GM13976 (cell line): Measurements from ENCODE around the gene SAP130.

Source experiments
- DNase-seq: peaks from one replicate; pipeline ENCODE4 v3.0.0; 2012; ENCODE audit warnings: low spot score
- CTCF ChIP-seq: IDR thresholded peaks from 2 replicates; pipeline ENCODE4 v1.5.1; 2012; ENCODE audit warnings: borderline replicate concordance, mild to moderate bottlenecking; ENCODE audit not compliant: insufficient read depth; ENCODE audit errors: extremely low read depth, missing control alignments, control extremely low read depth
- in situ Hi-C: fragments of 300-500 bp; cut with MboI; formaldehyde crosslinking; loops from one replicate; pipeline ENCODE4 v1.12.0; 2022; ENCODE audit warnings: low sequenced_read_pairs, mixed read lengths, inconsistent platforms; ENCODE audit not compliant: unreplicated experiment

The SAP130 gene

GRCh38 chr2:127991742-127992141 is 36.1 kb downstream of the SAP130 start:
- in situ Hi-C loops = no loop called here
- DNase-seq = no peak
- TF ChIP-seq CTCF = no peak

- no peak for DNase-seq
- in situ Hi-C loops = no loop called here
- no peak for TF ChIP-seq CTCF
Observed at GRCh38 chr2:127986548-127987079, 41.2 kb downstream of the SAP130 start.

GRCh38 chr2:127985735-127986134 is 42.1 kb downstream of the SAP130 start:
- no peak for TF ChIP-seq CTCF
- in situ Hi-C loops = no loop called here
- no peak for DNase-seq

- in situ Hi-C loops = no loop called here
- TF ChIP-seq CTCF = no peak
- DNase-seq = no peak
Observed at GRCh38 chr2:127985026-127985734, 42.7 kb downstream of the SAP130 start.

GRCh38 chr2:127984551-127984950 is 43.3 kb downstream of the SAP130 start:
- no peak for DNase-seq
- in situ Hi-C loops = no loop called here
- TF ChIP-seq CTCF = no peak

- DNase-seq = no peak
- in situ Hi-C loops = no loop called here
- no peak for TF ChIP-seq CTCF
Observed at GRCh38 chr2:127969446-127969845, 58.4 kb downstream of the SAP130 start.
